Tibial artery (tissue), 4 donors: ENCODE measurements around the gene PIK3C2B.

Experiments
- DNase-seq, 2 donors: peaks; one replicate each; pipeline ENCODE4 v3.0.0-alpha.2; 2019
- H3K27ac ChIP-seq, 2 donors: fragments of 200-600 bp; sonication (generic) in 1 of 2; 1 replicate in 1 of 2; 2 replicates in 1 of 2; pipeline ENCODE4 v1.5.1; 2018 to 2019; ENCODE audit warnings: mild to moderate bottlenecking in 1 of 2
- H3K27me3 ChIP-seq, 2 donors: fragments of 200-600 bp; sonication (generic) in 1 of 2; one replicate each; pipeline versions ENCODE4 v1.5.1 to v1.6.0; 2016 to 2019
- H3K36me3 ChIP-seq, 3 donors: fragments of 200-600 bp; sonication (generic) in 2 of 3; one replicate each; pipeline ENCODE4 v1.5.1; 2016 to 2019; ENCODE audit warnings: mild to moderate bottlenecking in 2 of 3
- H3K4me1 ChIP-seq, 4 donors: fragments of 200-600 bp; sonication (generic) in 2 of 4; 1 replicate in 3 of 4; 2 replicates in 1 of 4; pipeline ENCODE4 v1.5.1; 2016 to 2019
- H3K4me3 ChIP-seq, 2 donors: fragments of 200-600 bp; sonication (generic) in 1 of 2; 1 replicate in 1 of 2; 2 replicates in 1 of 2; pipeline ENCODE4 v1.5.1; 2018 to 2019; ENCODE audit warnings: mild to moderate bottlenecking in 2 of 2
- H3K9me3 ChIP-seq, 3 donors: fragments of 200-600 bp; sonication (generic) in 1 of 3; one replicate each; pipeline ENCODE4 v1.5.1; 2016 to 2019
- CTCF ChIP-seq, 2 experiments: fragments of 200-600 bp in 1 of 2; fragments of 450-650 bp in 1 of 2; IDR thresholded peaks; one replicate each; pipeline ENCODE4 v1.5.1; 2017 to 2019; ENCODE audit warnings: antibody characterized with exemption in 2 of 2, mild to moderate bottlenecking in 1 of 2, moderate library complexity in 1 of 2
- intact Hi-C: fragments of 100-400 bp; cut with DNase I; formaldehyde crosslinking; loops from one replicate; pipeline ENCODE4 v1.15.0; 2023; ENCODE audit warnings: low total_unique reads

Gene PIK3C2B

GRCh38 chr1:204448344-204448964 lies 46.2 kb downstream of the PIK3C2B start:
- intact Hi-C loops = loop anchor here (5.0 kb wide), 1 partner anchor 54 kb away; no protein-coding TSS in a partner anchor
- Histone ChIP-seq H3K9me3 (no peaks in the 10 kb centered on the region), H3K36me3 (peaks cover 6 to 82% (median 50%) of the 10 kb centered on the region in 3 donors), H3K4me1 (peaks cover 0 to 31% (median 23%) of the 10 kb centered on the region in 4 donors), H3K4me3 (no peak overlapping the region), H3K27ac (no peak overlapping the region), H3K27me3 (no peaks in the 10 kb centered on the region)
- no peak for DNase-seq
- no peak for TF ChIP-seq CTCF (IDR thresholded peaks at IDR 0.05)

- no peak overlapping the region for H3K27ac ChIP-seq
- TF ChIP-seq CTCF (IDR thresholded peaks at IDR 0.05) = no peak
Measured at GRCh38 chr1:204447736-204448135, 46.9 kb downstream of the PIK3C2B start.

GRCh38 chr1:204447190-204447589 lies 47.4 kb downstream of the PIK3C2B start:
- peaks cover 4 to 44% (median 35%) of the 10 kb centered on the region in 4 donors for H3K4me1 ChIP-seq
- no peak overlapping the region for H3K27ac ChIP-seq
- H3K9me3 ChIP-seq = no peaks in the 10 kb centered on the region
- H3K27me3 ChIP-seq = no peaks in the 10 kb centered on the region
- no peak for DNase-seq
- no peak for TF ChIP-seq CTCF (IDR thresholded peaks at IDR 0.05)
- intact Hi-C loops = loop anchor here (5.0 kb wide), 1 partner anchor 55 kb away; no protein-coding TSS in a partner anchor
- H3K4me3 ChIP-seq = no peak overlapping the region
- peaks cover 6 to 75% (median 41%) of the 10 kb centered on the region in 3 donors for H3K36me3 ChIP-seq

More at GRCh38 chr1:204447736-204448135, 46.9 kb downstream of the PIK3C2B start:
- no peak for DNase-seq
- Histone ChIP-seq H3K4me1 (peaks cover 4 to 38% (median 30%) of the 10 kb centered on the region in 4 donors), H3K36me3 (peaks cover 6 to 80% (median 43%) of the 10 kb centered on the region in 3 donors), H3K4me3 (no peak overlapping the region), H3K9me3 (no peaks in the 10 kb centered on the region), H3K27me3 (no peaks in the 10 kb centered on the region)
- intact Hi-C loops = loop anchor here (5.0 kb wide), 1 partner anchor 55 kb away; no protein-coding TSS in a partner anchor

- H3K4me3 ChIP-seq = no peak overlapping the region
- peak overlapping the region; percentile 11 to 13 for H3K27ac ChIP-seq
- no peaks in the 10 kb centered on the region for H3K9me3 ChIP-seq
- peaks cover 6 to 68% (median 37%) of the 10 kb centered on the region in 3 donors for H3K36me3 ChIP-seq
- intact Hi-C loops = loop anchor here (5.0 kb wide), 1 partner anchor 56 kb away; no protein-coding TSS in a partner anchor
- H3K4me1 ChIP-seq = peaks cover 4 to 45% (median 31%) of the 10 kb centered on the region in 4 donors
- TF ChIP-seq CTCF (IDR thresholded peaks at IDR 0.05) = peak; percentile 75 to 85
- H3K27me3 ChIP-seq = no peaks in the 10 kb centered on the region
- peak in 1 of 2 donors; percentile 70 for DNase-seq
Measured at GRCh38 chr1:204446413-204447111, 48.0 kb downstream of the PIK3C2B start.

GRCh38 chr1:204445860-204446412 lies 48.7 kb downstream of the PIK3C2B start:
- no peak for TF ChIP-seq CTCF (IDR thresholded peaks at IDR 0.05)
- peaks cover 4 to 42% (median 28%) of the 10 kb centered on the region in 4 donors for H3K4me1 ChIP-seq
- H3K27ac ChIP-seq = peak overlapping the region in 1 of 2 donors; percentile 11
- no peaks in the 10 kb centered on the region for H3K9me3 ChIP-seq
- no peaks in the 10 kb centered on the region for H3K27me3 ChIP-seq
- H3K4me3 ChIP-seq = no peak overlapping the region
- peaks cover 6 to 64% (median 31%) of the 10 kb centered on the region in 3 donors for H3K36me3 ChIP-seq
- DNase-seq = no peak
- intact Hi-C loops = loop anchor here (5.0 kb wide), 1 partner anchor 56 kb away; no protein-coding TSS in a partner anchor
